ENCODE measurements around the gene CFAP299.

DNA sequence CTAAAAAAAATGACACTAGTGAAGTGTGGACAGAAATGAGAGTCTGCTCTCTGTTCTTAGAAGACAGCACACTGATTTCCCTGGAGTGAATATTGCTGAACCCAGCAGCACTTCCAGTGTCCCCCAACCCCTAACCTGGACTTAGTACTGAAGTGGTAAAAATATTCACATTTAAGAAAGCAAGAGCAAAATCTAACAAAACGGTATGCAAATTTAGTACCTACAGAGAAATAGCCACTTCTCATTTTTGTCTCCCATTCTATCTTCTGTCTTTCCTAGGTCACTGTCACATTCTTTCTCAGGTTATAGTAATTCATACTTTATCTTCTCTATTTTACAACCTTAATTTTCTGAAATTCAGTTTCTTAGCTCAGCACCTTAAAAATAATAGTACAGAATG is 274.7 kb downstream of the CFAP299 start:
- no peak for TF ChIP-seq TAF1 (IDR thresholded peaks at IDR 0.05; ENCODE audit: low read depth)
- TF ChIP-seq, protein P1, sequence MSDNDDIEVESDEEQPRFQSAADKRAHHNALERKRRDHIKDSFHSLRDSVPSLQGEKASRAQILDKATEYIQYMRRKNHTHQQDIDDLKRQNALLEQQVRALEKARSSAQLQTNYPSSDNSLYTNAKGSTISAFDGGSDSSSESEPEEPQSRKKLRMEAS (IDR thresholded peaks at IDR 0.05), result no peak
- no peak for TF ChIP-seq YY1 (IDR thresholded peaks at IDR 0.05; ENCODE audit: low read depth)
- no peak for TF ChIP-seq RAD21 (IDR thresholded peaks at IDR 0.05; ENCODE audit: low read depth)
- TF ChIP-seq, protein P2, sequence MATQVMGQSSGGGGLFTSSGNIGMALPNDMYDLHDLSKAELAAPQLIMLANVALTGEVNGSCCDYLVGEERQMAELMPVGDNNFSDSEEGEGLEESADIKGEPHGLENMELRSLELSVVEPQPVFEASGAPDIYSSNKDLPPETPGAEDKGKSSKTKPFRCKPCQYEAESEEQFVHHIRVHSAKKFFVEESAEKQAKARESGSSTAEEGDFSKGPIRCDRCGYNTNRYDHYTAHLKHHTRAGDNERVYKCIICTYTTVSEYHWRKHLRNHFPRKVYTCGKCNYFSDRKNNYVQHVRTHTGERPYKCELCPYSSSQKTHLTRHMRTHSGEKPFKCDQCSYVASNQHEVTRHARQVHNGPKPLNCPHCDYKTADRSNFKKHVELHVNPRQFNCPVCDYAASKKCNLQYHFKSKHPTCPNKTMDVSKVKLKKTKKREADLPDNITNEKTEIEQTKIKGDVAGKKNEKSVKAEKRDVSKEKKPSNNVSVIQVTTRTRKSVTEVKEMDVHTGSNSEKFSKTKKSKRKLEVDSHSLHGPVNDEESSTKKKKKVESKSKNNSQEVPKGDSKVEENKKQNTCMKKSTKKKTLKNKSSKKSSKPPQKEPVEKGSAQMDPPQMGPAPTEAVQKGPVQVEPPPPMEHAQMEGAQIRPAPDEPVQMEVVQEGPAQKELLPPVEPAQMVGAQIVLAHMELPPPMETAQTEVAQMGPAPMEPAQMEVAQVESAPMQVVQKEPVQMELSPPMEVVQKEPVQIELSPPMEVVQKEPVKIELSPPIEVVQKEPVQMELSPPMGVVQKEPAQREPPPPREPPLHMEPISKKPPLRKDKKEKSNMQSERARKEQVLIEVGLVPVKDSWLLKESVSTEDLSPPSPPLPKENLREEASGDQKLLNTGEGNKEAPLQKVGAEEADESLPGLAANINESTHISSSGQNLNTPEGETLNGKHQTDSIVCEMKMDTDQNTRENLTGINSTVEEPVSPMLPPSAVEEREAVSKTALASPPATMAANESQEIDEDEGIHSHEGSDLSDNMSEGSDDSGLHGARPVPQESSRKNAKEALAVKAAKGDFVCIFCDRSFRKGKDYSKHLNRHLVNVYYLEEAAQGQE (IDR thresholded peaks at IDR 0.05; ENCODE audit: low read depth), result no peak

Measured in Ishikawa (cell line).